GM18499 (cell line): ENCODE measurements around the gene DAB1.

Experiments used
- ATAC-seq: cut with Tn5 transposase; IDR thresholded peaks from one replicate; pipeline ENCODE4 v1.9.1; 2021; ENCODE audit warnings: moderate number of reproducible peaks; ENCODE audit not compliant: insufficient read depth, unreplicated experiment

The DAB1 gene

DNA sequence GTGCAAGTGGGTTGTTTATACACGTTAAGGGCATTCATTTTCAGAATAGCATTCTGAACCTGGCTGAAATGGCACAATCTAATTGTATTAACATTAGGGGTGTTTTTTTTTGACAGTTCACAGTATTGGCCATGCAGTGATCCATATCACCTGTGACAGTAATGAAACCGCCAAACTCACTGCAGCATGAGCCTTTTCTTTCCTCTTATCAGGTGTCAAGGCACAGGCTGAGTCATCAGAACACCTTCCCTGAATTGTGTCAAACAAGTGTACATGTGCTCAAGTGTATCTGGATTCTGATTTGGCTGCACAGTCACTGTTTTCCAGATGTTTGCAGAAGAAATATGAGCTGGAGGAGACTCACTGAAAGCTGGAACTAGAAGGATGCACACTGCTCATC lies 410.3 kb downstream of the DAB1 start:
- no peak for ATAC-seq

DNA sequence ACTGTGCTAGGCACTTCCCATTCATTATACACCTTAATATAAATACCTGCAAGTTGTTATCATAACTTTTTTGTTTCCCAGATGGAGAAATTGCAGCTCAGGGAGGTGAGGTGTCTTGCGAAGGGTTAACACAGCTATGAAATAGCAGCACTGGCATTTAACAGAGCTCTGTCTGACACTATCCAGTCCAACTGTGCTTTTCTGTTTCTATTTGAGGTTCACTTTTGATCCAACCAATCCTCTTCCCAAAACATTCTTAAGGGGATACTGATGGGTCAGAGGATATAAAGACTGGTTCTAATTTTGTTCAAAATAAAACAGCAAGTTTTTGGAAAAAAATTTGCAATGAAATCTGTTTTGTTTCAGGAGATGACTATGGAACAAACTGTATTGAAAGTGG lies 411.5 kb downstream of the DAB1 start:
- ATAC-seq, result no peak

DNA sequence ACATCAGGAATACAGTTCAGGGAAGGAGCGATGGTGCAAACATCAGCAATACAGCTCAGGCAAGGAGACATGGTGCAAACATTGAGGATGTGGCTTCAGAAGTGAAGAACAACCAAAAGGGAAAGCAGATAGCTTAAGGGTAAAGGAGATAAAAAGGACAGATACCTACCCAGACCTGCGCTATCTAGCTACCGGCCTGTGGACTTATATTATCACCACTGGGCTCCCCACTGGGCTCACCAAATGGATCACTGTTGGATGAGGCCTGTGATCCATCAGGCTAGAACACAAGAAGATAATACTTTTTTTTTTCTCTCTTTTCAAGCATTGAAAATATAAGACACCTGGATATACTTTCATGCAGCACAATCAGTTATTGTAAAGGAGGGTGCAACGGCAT lies 413.3 kb downstream of the DAB1 start:
- no peak for ATAC-seq

DNA sequence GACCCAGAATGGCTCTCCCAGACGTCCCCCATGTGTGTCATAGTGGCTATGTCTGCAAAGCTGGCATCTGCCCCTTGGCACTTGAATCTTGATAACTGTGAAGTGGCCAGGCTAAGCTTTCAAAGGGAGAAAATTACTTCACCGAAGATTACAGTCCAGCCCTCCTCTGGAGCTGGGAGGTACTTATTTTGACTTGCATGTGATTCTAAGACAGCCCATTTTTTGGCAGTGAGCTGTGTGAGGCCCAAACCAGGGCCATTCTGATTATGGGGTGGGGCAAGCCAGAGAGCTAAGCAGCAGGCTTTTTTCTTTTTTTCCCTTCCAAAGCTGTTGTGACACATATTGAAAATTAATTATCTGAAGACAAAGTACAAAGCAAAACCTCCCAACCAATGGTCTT lies 415.9 kb downstream of the DAB1 start:
- no peak for ATAC-seq

DNA sequence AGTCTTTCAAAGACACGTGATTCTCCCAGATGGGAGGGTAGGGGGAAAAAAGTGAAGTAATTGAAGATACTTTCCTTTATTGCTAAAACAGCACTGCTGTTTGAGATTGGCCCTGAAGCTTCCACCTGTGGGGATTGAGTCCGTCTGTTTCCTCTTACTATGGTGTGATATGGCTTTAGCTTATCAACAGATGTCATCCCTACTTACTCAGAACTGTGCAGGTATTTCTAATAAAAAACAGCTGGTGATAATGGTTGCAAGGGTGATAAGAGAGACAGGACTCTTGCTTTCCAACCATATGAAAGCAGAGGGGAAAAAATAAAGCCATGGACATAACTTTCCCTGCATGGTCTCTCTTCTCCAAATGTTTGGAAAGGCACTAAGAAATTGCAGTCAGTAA lies 416.4 kb downstream of the DAB1 start:
- no peak for ATAC-seq

DNA sequence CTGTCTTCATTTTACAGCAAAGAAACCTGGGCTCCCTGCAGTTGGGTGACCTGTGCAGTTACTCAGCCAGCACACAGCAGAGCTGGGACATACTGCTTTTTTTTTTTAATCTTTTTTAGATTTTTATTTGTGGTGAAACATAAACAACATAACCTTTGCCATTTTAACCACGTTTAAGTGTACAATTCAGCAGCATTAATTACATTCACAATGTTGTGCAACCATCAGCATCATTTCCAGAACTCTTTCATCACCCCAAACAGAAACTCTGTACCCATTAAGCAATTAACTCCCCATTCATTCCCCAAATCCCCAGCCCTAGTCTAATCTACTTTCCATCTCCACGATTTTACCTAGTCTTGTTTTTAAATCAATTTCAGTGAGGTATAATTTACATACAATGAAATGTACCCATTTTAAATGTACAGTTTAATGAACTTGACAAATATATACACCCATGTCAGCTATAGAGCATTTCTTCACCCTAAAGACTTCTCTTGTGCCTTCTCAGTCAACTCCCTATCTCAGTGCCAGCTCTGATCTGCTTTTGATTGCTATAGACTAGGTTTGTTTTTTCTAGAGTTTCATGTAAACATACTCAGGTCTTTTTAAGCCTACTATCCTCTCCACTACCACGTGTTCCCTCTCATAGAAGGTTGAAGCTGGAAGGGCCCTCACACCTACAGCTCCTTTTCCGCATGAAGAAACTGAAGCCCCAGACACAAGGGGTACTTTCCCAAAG lies 420.3 kb downstream of the DAB1 start:
- no peak for ATAC-seq

DNA sequence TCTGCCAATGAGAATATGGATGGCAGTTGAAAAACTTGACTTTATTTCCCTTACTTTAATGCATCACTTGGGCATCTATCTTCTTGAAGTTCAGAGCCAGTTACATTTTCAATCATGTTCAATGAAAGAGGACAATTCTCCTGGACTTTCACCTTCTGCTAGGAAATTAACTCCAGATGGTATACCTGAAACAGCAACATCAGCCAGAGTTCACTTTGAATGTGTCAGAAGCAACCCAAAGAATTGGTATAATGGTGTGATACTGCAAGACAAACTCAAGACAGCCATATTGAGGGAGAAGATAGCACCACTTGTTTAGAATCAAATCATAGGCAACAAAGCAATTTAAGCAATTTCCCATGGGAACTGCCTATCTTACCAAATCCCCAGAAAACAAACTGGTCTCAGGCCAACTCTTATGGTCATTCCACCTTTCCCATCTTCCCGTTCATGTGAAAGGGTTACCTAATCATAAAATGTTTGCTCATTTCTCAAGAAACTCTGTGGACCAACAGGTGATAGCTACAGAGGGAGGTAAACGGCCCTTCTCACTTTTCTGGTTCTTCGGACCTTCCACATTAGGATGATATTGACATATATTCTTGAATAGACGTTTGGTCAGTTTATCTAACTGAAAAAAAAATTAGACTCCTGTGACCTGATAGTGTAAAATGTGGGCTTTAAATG lies 428.3 kb downstream of the DAB1 start:
- ATAC-seq, result no peak

DNA sequence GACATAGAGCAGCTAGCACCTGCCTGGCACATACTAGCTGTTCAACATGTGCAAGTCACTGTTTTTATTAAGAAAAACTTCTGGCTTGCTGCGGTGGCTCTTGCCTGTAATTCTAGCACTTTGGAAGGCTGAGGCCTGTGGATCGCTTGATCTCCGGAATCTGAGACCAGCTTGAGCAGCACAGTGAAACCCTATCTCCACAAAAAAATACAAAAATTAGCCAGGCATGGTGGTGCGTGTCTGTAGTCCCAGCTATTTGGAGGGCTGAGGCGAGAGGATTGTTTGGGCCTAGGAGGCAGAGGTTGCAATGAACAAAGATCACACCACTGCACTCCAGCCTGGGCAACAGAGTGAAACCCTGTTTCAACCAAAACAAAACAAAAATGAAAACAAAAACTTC lies 430.4 kb downstream of the DAB1 start:
- no peak for ATAC-seq

DNA sequence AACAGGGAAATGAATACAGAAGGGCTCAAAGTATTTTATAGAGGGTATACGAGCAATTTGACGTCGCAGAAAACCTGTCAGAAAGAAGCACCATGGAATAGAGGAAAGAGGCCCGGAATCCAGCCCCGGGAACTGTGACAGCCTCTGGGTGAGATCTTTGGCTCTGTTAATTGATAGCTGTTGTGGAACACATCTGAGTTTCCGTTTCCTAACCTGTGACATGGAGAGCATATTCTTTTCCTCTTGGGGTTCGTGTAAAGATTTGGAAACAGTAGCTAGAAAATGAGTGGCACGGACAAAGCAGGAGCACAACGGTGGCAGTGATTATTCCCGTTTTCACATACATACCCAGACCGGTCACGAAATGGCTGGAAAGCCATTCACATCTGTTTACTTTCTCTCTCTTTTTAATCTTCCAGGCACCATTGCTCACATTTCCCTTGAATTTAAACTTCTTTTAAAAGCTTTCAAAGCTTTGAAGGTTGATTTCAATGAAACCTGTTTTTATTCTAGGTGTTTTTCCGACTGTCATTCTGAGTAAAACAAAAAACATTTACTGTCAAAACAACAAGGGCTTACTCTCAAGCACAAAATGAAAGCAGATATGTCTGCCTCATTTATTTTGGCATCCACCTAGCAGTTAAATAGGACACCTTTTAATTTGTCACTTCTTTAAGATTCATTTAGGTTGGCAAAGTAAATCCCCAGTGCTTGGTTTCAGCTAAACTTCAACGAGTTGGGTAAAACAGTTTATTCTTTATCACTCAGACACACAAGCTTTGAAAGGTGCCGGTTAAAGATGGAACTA lies 431.3 kb downstream of the DAB1 start:
- ATAC-seq, result no peak

DNA sequence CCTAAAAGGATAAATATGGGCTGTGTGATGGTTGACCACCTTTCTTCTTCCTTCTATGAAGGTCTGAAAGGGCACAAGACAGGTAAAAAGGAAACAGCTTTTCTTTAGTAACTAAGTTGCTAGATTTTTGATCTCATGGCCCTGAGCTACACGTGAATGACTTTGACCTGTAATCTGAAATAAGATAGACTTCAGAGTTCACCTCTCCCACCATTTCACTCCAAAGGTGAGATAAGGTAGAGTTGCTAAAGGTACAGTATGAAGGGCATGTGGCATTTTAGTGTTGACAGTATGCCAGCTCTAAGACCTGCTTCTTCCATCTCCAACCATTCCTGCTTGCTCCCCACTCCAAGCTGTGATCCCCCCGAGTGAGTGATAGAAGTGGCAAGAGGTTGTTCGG lies 432.3 kb downstream of the DAB1 start:
- ATAC-seq, result no peak

DNA sequence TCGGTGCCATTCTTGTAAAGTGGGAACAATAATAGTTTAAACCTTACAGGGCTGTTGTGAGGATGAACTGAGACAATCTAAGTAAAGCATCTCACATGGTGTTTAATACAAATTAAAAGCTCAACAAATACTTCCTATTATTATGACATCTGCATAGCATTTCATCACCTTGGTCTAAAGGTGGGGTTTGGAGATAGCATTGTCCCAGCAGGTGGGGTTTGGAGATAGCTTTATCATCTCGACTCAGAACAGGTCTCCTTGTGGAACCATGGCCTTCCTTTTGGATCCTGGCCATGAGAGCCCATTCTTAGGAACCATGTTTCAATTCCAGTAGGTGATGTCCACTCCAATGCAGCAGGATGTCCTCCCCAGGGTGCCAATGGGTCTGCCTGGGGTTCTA lies 437.5 kb downstream of the DAB1 start:
- no peak for ATAC-seq

DNA sequence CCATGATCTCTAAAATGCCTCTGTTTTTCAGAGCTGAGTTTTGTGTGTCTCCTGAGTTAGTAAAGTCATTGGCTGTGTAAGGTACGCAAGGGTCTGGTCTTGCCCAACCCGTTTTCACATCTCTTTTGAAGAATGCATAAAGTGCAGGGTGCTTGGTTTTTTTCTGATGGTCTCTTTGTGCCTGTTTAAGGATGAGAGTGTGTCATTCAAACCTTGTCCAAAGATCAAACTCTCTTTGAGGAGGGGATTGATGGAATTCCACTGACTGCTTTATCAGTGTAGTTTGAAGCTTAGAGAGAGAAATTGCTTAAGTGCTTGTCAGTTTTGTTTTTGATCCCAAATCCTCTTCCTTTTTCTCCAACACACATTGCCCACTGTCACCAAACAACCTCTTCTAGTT lies 438.0 kb downstream of the DAB1 start:
- ATAC-seq, result no peak

DNA sequence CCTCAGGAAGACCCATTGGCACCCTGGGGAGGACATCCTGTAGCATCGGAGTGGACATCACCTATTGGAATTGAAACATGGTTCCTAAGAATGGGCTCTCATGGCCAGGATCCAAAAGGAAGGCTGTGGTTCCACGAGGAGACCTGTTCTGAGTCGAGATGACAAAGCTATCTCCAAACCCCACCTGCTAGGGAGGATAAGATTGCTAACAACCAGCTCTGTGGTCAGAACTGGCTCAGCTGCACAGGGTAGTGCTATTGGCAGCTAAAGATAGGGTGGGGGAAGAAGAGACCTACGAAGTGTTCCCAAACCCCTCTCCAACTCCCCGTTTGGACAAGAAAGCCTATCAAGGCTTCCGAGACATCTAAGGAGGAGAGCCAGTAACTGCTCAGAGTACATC lies 440.4 kb downstream of the DAB1 start:
- ATAC-seq, result no peak

DNA sequence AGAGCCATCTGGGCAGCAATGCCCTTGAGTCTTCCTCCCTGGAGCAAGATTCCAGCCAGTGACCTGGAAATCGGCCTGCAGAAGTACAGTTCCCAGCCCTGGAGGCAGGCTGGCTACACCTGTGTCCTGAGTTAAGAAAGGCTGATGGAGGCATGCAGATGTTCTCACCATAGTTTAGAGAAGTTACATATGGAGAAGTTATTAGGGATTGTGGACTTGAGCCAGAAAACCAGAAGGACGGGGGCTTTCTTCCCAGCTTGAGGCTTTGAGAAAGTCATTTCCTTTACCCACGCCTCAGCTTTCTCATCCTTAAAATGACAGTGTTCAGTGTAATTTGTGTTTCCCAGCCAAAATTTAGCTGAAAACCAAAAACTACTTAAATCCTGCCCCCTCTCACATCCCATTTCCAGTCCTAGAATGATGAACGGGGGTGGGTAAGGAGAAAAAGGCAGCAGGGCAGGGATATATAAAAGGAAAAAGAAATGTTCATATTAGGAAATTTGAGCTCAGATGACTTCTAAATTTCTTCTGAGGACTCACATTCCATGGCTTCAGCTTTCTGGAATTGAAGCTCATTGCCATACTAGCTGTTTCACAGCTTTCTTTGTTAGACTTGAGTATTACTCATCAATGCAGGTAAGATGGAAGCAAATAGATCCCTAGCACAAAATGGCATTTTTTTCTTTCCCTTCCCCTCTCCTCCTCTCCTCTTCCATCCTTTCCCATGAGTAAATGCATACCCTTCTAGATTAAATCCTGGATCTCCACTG lies 443.7 kb downstream of the DAB1 start:
- ATAC-seq, result no peak

DNA sequence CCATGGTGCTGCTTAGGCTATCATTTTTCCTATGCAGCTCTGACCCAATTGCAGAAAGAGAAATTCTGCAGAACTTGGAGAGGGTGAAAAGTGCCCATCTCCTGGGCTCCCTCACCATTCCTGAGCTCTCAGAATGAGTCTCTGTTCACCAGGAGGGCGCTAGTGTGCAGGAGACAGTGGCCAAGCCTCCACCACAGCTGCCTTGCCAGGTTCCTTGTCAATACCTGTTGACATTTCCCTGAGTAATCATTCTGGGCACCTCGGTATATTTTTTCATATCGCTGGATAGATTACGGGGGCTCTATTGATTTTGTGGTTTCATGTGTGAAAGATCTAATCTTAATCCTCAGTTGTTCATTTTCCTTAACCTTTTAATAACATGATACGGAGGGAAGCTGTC lies 445.0 kb downstream of the DAB1 start:
- no peak for ATAC-seq

DNA sequence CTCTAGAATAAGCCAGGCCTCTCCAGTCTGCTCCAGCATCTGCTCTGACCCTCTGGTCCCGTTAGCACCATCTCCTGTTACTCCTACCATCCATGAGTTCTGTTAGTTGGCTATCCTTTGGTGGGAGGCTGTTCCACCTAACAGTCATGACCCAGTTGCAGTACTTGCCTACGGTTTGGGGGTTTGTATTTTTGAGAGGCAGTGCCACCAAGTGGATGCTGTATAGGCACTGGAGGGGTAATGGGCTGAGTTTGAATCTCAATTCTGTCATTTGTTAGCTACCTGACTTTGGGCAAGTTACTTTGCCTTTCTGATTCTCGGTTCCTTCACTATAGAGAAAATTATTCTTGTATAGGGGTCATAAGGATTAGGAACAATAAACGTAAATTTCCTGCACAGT lies 445.9 kb downstream of the DAB1 start:
- no peak for ATAC-seq

DNA sequence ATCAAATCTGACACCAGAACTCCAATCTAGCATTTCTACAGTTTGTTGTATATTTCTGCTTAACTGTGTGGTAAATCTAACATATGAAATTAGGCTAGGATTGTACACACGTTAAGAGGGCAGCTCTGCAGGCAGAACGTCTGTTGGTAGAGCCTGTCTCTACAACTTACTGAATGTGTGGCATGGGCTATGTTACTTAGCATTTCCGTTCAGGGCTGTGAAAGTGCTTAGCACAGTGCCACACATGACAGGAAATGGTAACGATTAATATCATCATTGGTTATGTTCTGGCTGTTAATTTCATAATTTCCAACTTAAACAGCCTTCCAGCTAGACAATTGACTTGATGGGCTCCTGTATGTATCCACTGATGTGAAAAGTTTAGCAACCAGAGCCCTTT lies 448.4 kb downstream of the DAB1 start:
- no peak for ATAC-seq

DNA sequence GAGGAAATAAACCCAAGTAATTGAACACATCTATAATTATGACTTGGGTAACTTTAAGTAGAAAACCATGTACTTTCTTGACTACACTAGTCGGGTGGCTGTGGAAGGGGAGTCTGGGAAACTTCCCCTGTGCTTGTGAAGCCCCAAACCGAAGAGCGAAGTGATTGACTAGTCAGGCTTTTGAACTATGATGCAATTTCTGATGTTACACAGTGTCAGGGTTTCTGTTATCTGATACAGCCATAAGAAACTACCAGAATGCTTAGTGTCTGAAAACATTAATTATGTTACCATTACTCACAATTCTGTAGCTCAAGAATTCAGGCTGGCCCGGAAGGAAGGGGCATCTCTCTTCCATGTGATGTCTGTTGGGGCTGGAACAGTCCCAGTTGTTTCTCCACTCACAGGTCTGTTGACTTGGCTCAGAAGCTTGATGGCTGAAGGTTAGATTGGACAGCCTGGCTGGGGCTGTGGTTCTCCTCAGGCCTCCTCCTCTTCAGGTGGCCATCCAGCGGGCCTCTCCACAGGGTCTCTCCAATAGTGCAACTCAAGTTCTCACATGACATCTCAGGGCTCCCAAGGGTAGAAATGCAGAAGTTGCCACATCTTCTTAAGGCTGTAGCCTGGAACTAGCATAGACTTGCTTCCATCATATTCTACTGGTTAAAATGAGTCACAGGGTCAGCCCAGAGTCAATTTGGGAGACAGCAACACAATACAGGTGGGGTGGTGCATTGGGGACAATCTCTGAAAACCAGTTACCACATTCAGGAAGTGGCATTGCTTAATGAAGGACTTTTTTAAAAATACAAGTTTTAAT lies 449.7 kb downstream of the DAB1 start:
- no peak for ATAC-seq

DNA sequence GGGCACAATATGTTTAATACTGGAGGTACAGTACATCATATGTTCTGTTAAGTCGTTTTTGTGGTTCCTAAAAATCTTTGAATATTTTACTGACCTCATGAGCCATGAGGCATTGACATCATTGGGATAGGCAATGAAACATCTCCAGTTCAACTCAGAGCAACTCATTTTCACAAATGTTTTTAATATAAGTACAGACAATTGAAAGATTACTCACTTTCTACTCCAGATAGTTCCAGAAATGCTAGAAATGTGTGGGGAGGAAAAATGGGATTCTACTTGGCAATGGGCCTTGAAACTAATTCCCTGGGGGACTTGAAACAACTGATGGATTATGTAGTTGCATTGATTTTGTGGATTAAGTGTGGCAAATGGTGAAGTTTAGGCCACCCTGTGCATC lies 450.9 kb downstream of the DAB1 start:
- no peak for ATAC-seq

DNA sequence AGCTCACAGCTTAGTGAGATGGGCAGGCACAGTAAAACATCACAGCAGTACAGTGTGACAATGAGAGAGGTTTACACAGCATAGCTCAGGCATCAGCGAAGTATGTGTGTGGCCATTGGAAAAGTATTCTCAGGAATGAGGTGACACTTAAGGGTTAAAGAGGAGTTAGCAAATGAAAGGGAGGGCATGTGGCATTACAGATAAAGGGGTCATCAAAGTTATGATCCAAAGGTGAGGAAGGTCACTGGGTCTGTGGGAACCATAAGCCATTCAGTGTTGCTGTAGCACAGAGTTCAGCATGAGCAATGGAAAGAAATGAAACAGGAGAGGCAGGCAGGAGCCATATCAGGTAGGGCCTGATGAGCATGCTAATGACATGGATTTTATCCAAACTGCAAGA lies 453.6 kb downstream of the DAB1 start:
- no peak for ATAC-seq
